PFSK-1 (cell line): ENCODE data around the gene ZMIZ2.

Experiments used
- FOXP2 ChIP-seq: optimal IDR thresholded peaks from 2 replicates; pipeline ENCODE3; 2011; ENCODE audit warnings: borderline replicate concordance, control low read depth, inconsistent platforms; ENCODE audit not compliant: insufficient read depth; ENCODE audit errors: extremely low read length, extremely low read depth
- POLR2AphosphoS5 ChIP-seq: IDR thresholded peaks from 2 replicates; pipeline ENCODE4 v1.6.1; 2012; ENCODE audit warnings: low read depth, mild to moderate bottlenecking, control low read depth, low read length, moderate library complexity
- REST ChIP-seq, 2 experiments: IDR thresholded peaks; 2 replicates each; pipeline versions ENCODE4 v1.6.1 to v1.8.0; 2011 to 2012; ENCODE audit warnings: low read depth in 2 of 2, low read length in 2 of 2, control low read depth in 1 of 2, inconsistent platforms in 1 of 2, mild to moderate bottlenecking in 1 of 2, moderate library complexity in 1 of 2; ENCODE audit not compliant: insufficient read depth in 1 of 2
- SIN3A ChIP-seq: IDR thresholded peaks from 2 replicates; pipeline ENCODE4 v1.6.1; 2012; ENCODE audit warnings: mild to moderate bottlenecking, low read length, moderate library complexity, borderline replicate concordance; ENCODE audit not compliant: insufficient read depth
- TAF1 ChIP-seq: IDR thresholded peaks from 2 replicates; pipeline ENCODE4 v1.6.1; 2012; ENCODE audit warnings: low read length, control low read depth, borderline replicate concordance; ENCODE audit not compliant: insufficient read depth

- TF ChIP-seq REST (IDR thresholded peaks at IDR 0.05; ENCODE audit: insufficient read depth in 1 of 2, low read depth in 2 of 2, low read length in 2 of 2) (no peak), POLR2AphosphoS5 (no peak), SIN3A (no peak), TAF1 (no peak), FOXP2 (no peak)
Observed at GRCh38 chr7:44764665-44765578, 16.3 kb downstream of the ZMIZ2 start.
